Activated CD4-positive, alpha-beta T cell treated with anti-CD3 and anti-CD28 coated beads for 1 hour (primary cell): Measurements from ENCODE around the gene ADCY7.
A peak's percentile ranks its signal among the peaks of the same experiment; 100 is the strongest.
"Not testable (repeated sequence)": the region's sequence is repeated elsewhere in the genome, so short reads cannot be mapped to it uniquely, and the experiment has no call there.

Experiments
- DNase-seq: peaks from one replicate; pipeline ENCODE4 v3.0.0-alpha.2; 2020

Gene ADCY7

DNA sequence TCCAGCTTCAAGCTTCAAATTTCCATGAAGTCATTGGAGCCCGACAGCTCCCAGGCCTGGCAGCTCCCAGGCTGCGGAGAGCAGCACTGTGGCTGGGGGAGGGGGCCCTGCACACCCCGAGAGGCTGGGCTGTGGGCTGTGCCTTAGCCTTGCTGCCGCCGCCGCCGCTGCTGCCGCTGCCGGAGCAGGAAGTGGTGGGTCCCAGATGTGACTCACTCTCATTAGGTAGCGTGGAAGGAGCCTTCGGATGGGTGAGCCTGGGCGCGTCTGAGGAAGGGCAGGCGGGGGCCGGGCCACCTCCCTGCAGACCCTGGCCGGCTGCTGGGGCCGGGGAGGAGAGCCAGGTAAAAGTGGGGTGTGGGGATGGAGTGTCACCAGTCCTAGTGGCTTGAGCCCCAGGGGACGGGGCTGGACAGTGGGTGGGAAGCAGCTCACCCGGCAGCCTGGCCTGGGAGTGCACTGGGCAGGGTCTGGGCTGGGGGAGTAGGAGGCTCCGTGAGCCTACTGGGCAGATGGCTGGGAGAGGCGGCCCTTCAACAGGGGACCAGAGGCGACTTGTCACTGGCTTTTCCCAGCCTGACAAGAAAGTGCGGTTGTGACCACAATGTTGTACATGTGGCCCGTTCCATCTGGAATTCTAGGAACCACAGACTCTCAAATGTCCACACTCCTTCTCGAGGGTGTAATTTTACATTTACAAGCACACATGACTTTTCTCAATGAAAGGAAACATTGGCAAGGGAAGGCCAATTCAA lies at the start of gene ADCY7:
TSS of gene ADCY7 (plus strand) at position 215 of the 755 bp plus-strand sequence. CDS start 21,629 bp downstream, outside the sequence.
- peak; percentile 78 for DNase-seq

DNA sequence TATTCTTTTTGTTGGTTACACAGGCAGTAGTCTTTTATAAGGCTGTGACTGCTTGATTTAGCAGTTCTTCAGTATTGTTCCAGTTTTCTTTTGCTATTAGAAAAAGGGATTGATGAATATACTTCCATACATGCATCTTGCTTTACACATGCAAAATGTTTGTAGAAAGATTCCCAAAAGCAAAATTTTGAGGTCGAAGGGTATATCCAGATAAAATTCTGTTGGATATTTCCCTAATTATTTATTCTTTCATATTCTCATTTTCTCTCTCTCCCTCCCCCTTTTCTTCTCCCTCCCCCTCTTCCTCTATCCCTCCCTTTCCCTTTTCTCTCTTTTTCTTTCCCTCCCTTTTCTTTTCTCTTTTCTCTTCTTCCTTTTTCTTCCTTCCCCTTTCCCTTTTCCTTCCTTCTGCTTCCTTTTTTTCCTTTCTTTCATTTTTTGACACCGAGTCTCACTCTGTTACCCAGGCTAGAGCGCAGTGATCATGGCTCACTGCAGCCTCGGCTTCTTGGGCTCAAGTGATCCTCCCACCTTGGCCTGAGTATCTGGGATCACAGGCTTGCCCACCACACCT lies 46.9 kb upstream of the ADCY7 start:
- DNase-seq, result no peak

DNA sequence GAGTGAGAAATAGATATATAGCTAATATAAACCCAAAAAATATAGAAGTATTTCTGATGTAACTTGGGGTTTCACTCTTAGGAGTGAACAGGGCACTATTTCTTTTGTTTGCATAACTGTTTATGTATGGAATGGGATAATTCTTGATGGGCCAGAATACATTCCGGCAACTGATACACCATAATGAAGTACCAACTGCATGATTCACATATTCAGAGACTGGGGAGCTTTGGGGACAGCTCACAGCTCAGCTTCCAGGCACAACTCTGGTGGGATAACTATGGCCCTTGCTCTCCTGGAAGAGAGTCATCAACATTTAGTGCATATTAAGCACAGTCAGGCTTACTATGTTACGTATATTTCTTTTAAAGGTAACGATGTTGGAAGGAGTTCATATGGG lies 42.1 kb upstream of the ADCY7 start:
- no peak for DNase-seq

DNA sequence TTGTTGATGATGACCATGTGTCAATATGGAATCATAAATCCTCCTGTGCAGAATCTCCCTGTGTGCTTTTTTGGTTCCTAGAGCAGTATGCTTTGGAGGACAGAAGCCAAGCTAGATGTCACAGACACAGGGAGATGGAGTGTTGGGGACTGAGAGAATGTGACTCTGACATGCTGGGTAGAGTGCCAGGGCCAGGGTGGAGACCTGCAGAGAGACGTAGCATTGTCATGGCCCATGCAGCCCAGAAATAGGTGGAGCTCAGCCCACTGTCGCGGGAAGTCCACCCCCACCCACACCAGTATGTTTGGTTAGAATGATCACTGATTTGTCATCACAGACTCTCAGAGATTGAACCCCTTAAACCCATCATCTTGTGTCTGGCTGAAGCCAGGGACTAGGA lies 39.2 kb upstream of the ADCY7 start:
- DNase-seq, result no peak

DNA sequence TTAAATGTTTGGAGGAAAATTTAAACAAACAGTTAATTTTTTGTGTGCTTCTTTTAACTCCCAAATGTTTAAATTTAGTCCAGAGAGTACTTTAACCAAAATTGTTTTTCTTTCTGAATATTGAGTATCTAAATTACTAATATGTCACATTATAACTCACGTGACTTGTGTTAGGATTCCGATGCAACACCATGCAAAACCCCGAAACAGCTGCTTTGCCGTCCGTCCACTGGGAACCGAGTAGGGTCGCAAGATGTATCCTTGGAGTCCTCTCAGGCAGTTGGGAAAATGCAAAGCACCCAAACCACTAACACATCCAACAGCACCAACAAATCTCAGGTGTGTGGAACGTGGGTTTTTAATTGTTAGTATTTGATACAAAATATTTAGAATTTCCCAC lies 38.7 kb upstream of the ADCY7 start:
- DNase-seq, result no peak

DNA sequence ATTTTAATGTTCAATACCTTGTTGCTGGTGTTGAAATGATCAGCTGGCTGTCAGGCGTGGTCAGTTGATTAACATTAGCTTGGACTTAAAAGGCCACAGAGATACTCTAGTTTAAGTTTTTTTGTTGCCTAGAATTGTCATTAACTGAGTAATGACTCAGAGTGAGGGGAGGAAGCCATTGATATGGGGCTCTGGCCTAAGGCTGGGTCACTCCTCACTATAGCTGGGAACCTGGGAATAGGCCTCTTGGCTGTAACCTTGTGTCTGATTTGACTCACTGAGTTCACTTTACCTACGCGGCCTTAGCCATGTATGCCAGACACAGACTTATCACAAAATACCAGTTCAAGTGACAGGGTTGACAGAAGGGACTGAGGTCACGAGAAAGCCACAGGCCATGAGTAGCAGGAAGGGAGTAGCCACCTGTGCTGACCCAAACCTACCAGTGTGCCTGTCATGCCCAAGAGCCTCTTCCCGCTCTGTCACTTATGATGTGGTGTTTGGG lies 37.9 kb upstream of the ADCY7 start:
- DNase-seq, result no peak

DNA sequence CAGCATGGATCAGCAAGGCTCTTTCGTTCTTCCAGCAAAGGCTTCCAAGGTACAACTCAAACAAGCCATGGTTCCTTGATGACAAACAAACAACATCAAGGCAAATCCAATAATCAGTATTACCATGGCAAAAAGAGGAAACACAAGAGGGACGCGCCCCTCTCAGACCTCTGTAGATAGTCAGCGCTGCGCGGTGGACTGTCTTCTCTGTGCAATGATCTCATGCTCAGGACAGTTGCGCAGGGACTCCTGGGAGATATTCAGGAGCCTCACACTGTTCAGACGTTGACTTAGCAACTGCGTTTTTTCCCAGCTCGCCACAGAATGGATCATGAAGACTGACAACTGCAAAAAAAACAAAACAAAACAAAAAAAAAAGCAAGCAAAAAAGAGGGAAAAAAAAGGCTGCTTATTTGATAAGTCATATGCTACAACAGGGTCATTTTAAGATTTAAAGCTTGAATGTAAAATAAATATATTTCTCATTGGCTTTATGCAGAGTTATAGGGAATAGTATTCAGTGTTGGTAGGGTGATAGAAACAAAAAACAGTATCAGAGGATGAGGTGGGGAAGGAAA lies 37.1 kb upstream of the ADCY7 start:
- no peak for DNase-seq

DNA sequence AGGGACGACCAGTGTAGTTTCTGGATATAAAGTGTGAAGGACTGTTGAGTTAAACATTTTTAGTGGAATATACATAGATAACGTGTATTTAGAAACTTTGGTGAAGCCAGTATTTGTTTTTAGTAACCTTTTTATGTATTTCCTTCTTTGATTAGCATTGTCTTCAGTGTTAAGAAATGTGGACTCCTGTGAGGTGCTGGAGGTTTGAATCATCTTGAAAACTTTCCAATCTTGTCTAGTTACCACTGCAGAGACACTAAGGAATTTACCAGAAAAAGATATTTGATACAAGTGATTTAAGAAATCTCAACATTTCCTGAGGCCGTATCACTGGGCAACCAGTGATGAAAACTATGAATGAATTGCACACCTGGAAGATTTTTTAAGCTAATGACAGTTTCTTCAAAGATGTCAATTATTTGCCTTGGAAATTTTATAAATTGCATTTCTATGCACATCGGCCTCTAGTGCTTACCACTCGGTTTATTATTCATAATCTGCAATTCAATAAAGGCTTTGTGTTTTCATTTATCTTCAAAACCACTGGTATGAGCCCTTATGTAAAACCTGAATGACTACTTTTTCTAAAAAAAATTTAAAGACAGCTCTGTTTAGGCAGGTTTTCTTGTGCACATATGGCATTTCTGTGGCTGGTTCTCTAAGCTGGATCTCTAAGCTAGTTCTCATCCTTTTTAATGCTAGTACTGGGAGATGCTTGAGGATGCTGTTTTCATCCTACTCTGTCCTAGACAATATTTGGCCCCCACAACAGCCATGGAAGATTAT lies 31.4 kb upstream of the ADCY7 start:
- no peak for DNase-seq

DNA sequence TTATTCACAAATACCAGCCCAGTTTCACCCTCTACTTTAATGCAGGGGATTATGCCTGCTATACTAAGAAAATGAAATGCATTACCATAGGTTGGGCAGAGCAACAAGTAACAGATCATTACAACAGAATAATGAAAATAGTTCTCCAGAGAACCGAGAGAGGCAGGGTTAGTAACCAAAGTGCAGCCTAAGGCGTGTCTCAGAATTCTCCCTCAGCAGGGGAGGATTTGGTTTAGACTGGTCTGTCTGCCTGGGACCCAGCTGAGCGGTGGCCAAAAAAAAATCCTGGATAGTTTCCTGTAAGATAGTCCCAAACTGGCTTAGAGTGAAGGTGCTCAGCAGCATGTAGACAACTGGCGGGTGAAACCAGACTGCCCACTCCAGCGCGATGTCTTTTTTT lies 30.8 kb upstream of the ADCY7 start:
- no peak for DNase-seq

DNA sequence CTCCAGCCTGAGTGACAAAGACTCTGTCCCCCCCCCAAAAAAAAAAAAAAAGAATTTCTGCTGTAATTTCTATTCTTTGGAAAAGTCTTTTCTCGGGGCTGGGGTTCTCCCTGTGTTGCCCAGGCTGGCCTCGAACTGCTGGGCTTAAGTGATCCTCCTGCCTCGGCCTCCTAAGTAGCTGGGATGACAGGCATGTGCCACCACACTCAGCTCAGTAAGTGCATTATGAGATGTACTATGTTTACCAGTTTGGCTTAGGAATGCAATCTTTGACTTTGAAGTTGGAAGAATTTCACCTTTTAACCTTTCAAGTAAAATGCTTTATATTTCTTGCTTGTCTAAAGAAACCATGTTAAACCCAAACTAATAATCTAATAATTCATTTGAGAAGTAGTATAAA lies 28.0 kb upstream of the ADCY7 start:
- DNase-seq, result no peak

DNA sequence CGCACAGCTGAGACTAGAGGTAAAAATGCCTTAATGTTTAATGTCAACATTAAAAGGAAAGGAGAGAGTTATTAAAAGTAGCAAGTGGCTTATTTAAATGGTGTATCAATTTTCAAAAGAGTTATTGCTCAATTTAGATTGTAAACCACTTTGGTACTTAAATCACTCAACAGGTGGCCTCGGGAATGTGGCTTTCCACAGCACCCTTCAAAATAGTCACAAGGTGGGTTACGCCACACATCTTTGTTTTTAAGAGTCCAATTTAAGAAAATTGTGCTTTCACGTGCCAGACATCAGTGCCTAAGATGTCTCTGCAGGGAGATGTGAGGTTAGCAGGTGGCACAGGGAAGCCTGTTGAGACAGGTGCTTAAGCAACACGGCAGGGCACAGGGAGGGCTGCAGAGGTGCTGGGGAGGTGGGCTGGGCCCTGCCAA lies 27.5 kb upstream of the ADCY7 start:
- DNase-seq, result no peak

DNA sequence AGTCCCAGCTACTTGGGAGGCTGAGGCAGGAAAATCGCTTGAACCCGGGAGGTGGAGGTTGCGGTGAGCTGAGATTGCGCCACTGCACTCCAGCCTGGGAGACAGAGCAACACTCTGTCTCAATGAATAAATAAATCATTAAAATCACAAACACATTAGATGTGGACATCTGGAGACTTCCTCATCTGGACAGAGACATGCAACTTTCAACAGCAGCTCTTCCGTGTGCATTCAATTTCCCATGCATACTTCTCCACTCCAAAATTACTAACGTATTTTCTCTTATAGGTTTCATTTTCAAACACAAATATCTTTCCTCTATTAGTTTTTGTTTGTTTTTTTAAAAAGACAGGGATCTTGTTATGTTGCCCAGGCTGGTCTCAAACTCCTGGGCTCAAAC lies 23.3 kb upstream of the ADCY7 start:
- not testable (repeated sequence) for DNase-seq

DNA sequence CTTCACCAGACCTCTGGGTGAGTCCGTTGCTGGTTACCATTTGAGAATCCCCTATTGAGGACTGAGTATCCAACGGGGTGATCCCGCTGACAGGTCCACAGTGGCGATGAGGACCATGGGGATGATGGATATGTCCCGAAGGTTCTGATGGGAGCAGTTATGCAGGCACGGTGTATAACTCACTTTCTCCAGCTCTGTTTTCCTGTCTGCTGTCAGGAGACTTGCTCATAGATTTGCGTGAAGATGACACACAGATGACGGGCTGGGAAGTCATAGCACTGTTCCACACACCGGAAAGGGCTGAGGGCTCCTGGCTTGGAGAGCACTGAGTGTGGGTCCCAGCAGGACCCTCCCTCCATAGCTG lies 22.2 kb upstream of the ADCY7 start:
- no peak for DNase-seq

DNA sequence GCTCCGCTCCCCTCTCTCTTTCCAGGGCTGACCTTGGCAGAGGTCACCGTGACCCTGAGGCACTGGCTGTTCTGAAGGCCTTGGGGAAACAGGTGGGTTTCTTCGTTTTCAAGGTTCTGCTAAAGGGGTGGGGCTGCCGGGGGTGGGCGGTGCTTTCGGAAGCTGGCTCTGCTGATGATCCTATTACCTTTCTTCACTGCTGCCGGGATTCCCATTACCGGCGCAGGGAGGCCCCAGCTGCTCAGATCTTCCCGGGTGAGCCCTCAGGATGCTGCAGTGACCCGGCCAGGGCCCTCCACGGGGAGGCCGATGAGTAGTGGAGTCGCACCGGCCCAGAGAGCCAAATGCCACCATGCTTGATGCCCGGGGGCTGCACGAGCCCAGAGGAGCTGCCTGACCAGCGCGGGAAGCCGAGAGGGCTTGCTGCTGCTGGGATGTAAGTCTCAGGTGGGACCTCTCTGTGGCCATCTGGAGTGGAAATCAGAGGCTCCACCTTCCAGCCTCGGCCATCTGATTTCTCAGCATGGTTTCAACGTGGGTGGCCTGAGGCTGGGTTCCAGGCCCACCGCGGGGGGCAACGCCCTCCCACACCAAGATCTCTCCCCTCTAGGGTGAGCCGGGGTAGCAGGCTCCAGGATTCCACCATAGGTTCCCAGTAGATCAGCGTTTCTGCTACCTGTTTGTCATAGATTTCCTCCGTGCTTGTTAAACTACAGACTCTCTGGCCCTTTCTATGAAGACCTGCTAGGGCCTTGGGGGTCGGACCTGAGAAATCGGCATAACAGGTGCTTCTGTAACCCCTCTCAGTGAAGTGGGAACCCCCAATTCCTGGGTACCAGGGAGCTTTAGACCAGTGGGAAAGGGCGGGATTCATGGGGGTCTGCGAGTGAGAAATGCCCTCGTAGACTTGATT lies 21.6 kb upstream of the ADCY7 start:
- no peak for DNase-seq

DNA sequence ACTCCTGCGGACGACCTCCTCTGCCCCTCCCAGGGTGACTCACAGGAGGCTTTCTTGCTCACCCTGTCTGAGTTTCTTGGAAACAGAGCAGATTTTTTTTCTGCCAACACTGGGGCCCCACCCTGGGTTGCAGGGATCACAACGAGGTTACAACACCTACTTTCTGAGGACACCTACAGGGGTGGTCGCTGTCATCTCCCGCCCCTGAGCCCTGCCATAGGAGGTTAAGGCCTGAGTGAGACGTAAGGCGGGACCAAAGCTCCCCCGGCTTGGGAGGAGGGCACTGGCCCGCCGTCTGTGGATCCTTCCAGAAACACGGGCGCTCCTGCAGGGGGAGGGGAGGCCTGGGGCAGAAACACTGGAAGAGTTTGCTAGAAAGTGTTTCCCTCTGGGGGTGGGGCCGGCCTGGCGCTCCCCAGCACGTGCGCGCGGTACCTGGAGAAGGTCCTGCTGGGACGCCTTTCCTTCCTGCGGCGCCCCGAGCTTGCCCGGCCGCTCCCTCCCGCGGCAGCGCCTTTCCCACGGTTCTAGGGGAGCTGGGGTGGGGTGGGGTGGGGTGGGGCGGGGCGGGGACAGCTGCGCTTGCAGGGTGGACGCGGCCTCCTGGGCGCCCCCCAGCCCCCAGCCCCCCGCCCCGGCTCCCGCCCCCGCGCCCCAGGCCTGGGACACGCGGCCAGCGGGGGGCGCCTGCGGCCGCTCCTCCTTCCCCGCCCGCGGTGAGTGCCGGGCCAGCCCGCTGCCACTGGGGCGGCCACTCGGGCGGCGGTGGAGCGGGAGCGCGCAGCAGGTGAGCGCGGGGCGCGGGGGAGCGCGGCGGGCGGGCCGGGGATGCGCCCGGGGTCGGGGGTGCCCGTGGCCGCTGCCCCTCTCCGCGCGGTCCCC lies 20.7 kb upstream of the ADCY7 start:
- no peak for DNase-seq

DNA sequence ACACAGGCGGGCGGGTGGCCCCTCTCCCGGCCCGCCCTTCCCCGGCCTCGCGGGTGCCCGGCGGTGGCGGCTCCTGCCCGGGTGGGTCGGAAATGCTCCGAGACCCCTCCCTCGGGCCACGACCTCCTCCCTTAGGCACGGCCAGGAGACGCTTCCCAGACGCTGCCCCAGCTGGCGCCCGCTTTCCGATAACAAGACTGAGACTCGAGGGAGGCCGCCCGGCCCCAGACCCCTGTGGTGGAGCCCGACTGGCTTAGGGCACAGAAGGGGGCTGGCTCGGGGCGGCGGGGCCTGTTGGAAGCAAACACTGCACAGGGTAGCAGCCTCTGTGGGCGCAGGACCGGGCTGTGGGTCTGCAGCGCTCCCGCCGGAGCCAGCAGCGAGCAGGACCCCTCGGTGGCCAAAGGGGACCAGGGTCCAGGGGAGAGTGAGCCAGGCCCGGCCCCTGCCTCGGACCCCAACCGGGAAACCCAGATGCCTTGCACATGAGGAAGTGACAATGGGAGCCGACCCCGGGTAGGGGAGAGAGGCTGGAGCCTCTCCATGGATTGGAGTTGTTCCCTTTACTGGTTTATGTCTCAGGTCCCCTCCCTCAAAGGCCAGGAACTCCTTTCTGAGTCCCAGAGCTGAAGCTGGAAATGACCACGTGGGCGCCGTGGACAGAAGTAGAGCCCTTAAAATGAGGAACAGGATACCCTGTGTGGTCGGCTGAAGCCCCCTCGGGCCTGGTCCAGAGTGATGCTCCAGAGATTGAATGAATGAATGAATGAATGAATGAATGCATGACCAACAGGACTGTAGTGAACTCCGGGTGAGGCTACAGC lies 19.8 kb upstream of the ADCY7 start:
- no peak for DNase-seq

DNA sequence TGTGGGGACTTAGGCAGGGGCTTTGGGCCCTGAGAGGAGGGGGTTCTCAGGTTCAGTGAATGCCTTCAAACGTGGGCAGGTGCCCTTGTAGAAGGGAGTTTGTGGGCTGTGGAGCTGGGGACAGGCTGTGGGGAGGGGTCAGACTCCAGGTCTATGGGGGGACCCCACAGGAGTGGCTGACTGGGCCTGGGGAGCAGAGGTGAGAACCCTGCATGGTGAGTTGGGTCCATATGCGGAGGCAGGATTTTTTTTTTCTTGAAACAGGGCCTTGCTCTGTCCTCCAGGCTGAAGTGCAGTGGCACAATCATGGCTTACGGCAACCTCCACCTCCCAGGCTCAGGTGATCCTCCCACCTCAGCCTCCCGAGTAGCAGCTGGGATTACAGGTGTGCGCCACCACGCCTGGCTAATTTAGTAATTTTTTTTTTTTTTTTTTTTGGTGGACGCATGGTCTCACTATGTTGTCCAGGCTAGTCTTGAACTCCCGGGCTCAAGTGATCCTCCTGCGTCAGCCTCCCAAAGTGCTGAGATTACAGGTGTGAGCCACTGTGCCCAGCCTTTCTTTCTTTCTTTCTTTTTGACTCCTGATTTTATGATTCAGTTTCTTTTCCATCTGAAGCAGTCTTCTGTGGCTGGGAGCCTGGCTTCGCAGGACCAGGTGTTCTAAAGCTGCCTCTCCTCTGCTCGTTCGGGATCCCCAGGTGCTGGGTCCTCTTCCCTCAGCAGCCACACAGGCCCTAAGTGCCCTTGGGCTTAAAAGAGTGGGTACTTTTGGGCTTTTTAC lies 19.0 kb upstream of the ADCY7 start:
- no peak for DNase-seq

DNA sequence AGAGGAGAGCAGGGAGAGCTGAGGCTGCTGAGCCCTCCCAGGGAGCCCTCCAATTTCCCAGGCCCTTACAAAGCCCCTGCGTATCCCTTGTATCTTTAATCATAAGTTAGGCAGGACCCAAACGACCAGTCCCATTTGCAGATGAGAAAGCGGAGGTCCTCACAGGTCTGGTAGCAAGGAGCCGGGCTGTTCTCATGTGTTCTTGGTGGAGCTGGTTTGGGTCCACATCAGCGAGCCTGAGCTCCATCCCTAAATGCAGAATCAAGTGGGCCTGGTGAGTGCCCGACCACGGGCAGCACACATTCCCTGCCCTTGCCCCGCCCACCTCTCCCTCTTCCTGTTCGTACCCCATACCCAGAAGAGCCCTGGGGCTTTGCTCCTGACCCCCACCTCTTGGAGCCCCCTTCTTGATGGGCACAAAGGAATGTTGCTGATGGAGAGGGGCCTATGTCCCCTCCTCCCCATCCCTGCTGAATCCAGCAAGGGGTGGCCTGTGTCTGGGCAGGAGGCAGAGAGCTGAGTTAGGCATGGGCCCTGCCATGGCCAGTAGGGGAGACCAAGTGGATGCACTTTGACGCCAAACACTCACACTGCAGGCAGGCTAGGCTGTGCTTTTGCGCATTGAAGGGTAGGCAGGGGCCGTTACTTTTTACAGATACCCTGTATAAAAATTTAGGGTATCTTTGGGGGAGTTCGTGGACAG lies 18.3 kb upstream of the ADCY7 start:
- no peak for DNase-seq

DNA sequence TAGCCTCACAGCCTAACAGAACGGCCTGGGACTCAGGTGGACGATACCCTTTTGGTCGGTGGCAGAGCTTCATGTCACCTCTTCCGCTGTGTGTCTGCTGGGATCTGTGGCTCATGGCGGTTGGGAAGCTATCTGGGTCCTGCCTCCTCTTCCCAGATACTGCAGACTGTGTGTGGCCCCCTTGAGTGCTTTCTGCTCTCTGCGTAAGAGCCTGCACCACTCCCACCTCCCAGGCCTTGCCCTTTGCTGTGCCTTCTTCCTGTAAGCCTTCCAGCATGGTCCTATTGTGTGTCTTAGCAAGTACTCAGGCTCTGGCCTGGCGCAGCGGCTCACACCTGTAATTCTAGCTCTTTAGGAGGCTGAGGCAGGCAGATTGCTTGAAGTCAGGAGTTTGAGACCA lies 17.5 kb upstream of the ADCY7 start:
- no peak for DNase-seq
